ENCODE measurements around the gene ADGRL3. TPM values are rescaled to one million over a fixed set of nuclear protein-coding genes. Genes with fewer than 3 reads are reported as not detected.

ADGRL3 gene
- polyA plus RNA-seq, 3 donors: 0.10 to 0.90 (median 0.65) TPM

DNA sequence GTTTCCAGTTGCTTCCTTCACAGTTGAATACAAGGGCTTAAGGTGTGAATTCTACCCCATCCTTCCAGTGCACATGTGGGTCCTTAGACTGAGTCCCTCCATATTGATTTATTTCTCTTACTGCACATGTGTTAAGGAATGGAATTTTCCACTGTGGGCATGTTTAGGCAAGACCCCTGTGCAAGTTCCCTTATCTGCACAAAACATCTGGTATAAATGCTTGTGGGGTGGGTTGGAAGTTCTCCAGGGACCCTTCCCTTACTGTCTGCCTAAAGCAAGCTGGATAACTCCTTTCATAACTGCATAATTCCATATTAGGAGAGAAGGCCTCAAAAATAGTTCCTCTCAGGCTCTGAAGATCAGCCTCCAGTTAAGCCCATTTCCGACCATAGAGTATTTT is 570.9 kb downstream of the ADGRL3 start:
- H3K27ac ChIP-seq (ENCODE audit: low read depth, low read length): no peak overlapping the region
- 20 to 49% (median 29%) methylated on average over 1 of the region's 1 CpG for WGBS, 3 donors

DNA sequence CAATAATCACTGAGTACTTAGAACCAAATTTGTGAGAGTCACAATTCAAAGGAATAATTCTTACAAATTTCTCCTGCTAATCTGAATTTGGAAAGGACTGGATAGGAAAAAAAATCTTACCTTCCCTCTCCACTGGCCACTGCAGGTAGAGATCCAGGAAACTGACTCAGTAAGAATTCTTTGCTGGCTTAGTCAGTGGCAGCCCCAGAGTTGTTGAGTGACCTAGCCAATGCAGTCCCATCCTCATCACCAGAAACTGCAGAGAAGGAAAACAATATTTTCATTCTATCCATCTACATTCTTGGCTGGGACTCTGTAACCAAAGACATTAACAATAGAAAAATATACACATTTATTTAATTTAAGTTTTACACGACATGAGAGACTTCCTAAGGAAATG is 572.0 kb downstream of the ADGRL3 start:
- H3K27ac ChIP-seq (ENCODE audit: low read depth, low read length): no peak overlapping the region
- WGBS, 3 donors: 46 to 65% (median 59%) methylated on average over 1 of the region's 1 CpG

- WGBS, 3 donors: 37 to 77% (median 69%) methylated on average over 7 of the region's 7 CpGs
- no peak overlapping the region for H3K27ac ChIP-seq (ENCODE audit: low read depth, low read length)
Observed at GRCh38 chr4:61773655-61774245, 573.6 kb downstream of the ADGRL3 start.

GRCh38 chr4:61782133-61782532 is 582.0 kb downstream of the ADGRL3 start:
- no peak overlapping the region for H3K27ac ChIP-seq (ENCODE audit: low read depth, low read length)
- WGBS, 3 donors: 29 to 83% (median 71%) methylated on average over 1 of the region's 1 CpG

GRCh38 chr4:61783050-61783449 is 582.9 kb downstream of the ADGRL3 start:
- H3K27ac ChIP-seq (ENCODE audit: low read depth, low read length): no peak overlapping the region

DNA sequence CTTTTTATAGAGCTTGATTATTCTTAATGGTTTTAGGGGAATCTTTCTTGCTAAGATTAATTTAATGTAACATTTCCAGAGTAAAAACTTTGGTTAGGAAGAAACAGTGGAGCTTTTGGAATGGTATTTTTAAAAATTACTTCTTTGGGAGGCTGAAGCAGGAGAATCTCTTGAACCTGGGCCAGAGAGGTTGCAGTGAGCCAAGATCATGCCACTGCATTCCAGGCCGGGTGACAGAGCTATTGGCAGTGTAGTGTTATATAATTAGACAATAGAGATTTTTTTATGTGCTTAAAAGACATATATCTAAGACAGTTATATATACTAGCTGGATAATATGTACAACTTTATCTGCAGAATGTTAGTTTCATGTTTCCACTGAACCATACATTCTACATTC is 585.6 kb downstream of the ADGRL3 start:
- 35 to 54% (median 39%) methylated on average over 1 of the region's 1 CpG for WGBS, 3 donors
- H3K27ac ChIP-seq (ENCODE audit: low read depth, low read length): no peak overlapping the region

DNA sequence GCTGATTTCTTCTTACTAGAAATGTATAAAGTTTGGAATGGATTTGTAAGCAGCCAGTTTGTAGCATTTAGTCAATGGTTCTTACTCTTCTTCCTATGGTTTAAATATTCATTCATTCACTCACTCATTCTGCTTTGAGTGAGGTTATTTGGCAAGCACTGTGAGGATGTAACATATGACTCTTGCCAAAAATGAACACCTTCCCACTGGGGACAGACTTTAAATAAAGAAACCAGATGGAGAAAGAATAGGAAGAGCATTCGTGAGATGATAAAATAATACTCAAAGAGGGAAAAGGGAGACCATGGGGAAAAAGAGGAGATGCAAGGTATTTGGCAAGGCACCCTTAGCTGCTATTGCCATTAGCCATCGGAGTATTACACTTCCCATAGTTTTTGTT is 586.1 kb downstream of the ADGRL3 start:
- H3K27ac ChIP-seq (ENCODE audit: low read depth, low read length): no peak overlapping the region
- WGBS, 3 donors: 45 to 61% (median 57%) methylated on average over 2 of the region's 2 CpGs

DNA sequence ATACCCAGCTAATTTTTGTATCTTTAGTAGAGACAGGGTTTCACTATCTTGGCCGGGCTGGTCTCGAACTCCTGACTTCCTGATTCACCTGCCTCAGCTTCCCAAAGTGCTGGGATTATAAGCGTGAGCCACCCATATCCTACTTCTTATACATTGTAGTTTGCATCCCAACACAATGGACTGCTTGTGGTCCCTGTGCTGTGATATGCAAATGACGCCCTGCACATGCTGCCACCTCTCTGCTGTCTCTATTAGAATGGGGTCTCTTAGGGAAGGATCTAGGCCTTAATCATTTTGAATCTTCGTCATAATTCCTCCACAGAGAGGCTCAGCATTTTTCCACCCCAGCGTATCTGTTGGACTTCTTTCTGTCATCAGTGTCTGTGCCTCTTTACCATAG is 595.9 kb downstream of the ADGRL3 start:
- H3K27ac ChIP-seq (ENCODE audit: low read depth, low read length): no peak overlapping the region
- WGBS, 3 donors: 72 to 88% (median 86%) methylated on average over 6 of the region's 6 CpGs

DNA sequence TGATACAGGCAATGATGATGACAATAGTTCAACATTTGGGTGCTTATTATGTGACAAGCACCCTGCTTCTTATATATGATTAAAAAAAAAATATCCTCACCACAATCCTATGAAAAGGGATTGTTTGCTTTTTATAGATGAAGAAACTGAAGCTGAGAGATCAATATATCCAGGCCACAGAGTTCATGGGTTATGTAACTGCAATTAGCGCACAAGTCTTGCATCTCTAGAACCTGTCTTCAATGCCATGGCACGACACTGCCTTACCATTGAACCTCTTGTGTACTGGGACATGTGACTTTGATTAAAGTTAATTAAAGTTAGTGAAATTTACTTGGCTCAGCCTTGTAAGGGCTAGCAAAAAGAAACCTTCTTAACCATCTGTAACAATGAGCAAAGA is 599.7 kb downstream of the ADGRL3 start:
- 58 to 91% (median 67%) methylated on average over 2 of the region's 2 CpGs for WGBS, 3 donors

GRCh38 chr4:61805227-61805626 is 605.1 kb downstream of the ADGRL3 start:
- H3K27ac ChIP-seq (ENCODE audit: low read depth, low read length): no peak overlapping the region
- 92 to 94% (median 93%) methylated on average over 2 of the region's 2 CpGs for WGBS, 3 donors

More for the DNA sequence above, 599.7 kb downstream of the ADGRL3 start:
- H3K27ac ChIP-seq (ENCODE audit: low read depth, low read length): no peak overlapping the region

DNA sequence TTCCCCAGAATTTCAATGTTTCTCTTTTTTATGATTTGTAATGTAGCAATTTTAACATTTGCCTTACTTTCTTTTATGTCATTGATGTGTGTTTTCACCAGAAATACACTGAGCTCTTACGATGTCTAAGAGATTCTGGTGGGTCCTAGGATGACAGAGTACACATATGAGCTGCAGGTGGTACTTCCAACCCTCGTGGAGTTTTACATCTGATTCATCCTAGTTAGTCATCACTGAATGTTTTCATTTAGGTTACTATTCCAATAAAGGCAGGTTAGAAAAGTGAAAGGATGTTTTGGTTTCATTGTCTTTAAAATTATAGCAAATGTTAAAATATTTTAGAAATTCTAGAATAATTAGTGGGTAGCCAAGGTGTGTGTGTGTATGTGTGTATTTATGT is 605.9 kb downstream of the ADGRL3 start:
- WGBS, 3 donors: 58 to 78% (median 74%) methylated on average over 2 of the region's 2 CpGs
- no peak overlapping the region for H3K27ac ChIP-seq (ENCODE audit: low read depth, low read length)

DNA sequence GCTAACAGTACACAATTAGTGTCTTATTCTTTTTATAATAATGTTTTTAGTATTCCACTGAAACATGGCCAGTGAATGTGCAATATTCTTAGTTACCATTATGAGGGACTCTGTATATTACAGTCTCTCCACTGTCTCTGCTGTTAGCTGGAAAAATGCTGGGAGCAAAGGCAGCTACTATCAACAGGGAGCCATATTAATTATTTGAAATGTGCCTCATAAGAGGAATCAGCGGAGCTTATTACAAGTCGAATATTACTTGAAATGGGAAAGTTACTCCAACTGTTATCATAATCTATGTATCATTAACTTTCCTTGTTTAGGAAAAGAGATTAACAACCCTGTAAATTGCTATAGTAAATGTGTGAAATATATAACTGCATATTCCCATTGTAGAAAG is 612.0 kb downstream of the ADGRL3 start:
- 57 to 94% (median 70%) methylated on average over 2 of the region's 2 CpGs for WGBS, 3 donors
- H3K27ac ChIP-seq (ENCODE audit: low read depth, low read length): no peak overlapping the region

DNA sequence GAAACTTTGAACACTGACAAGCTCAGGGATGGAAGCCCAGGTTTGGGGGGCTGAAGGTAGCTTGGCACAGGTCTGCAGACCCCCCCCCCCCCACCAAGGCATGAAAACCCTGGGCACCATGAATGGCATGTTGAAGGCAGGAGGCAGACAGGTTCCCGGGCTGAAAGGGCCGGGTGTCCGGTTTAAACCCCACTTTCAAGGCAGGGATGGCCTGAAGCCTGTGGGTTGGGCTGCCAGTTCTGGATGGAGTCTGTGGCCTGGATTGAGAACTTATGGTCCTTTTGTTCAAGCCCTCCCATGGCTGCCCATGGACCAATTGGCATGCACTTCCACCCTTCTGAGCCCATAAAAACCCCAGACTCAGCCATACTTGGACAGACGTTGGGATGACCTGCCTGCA is 616.9 kb downstream of the ADGRL3 start:
- 81 to 88% (median 82%) methylated on average over 4 of the region's 4 CpGs for WGBS, 3 donors
- H3K27ac ChIP-seq (ENCODE audit: low read depth, low read length): no peak overlapping the region

- 64 to 79% (median 72%) methylated on average over 3 of the region's 3 CpGs for WGBS, 3 donors
Observed at GRCh38 chr4:61820136-61820535, 620.0 kb downstream of the ADGRL3 start.

GRCh38 chr4:61824454-61824853 is 624.3 kb downstream of the ADGRL3 start:
- H3K27ac ChIP-seq (ENCODE audit: low read depth, low read length): no peak overlapping the region
- WGBS, 3 donors: 64 to 83% (median 78%) methylated on average over 2 of the region's 2 CpGs

More at GRCh38 chr4:61820136-61820535, 620.0 kb downstream of the ADGRL3 start:
- no peak overlapping the region for H3K27ac ChIP-seq (ENCODE audit: low read depth, low read length)

- no peak overlapping the region for H3K27ac ChIP-seq (ENCODE audit: low read depth, low read length)
- WGBS, 3 donors: 13 to 33% (median 20%) methylated on average over 1 of the region's 1 CpG
Observed at GRCh38 chr4:61827907-61828391, 627.8 kb downstream of the ADGRL3 start.

- 63 to 80% (median 79%) methylated on average over 3 of the region's 3 CpGs for WGBS, 3 donors
Observed at GRCh38 chr4:61828960-61829359, 628.8 kb downstream of the ADGRL3 start.

GRCh38 chr4:61831987-61832386 is 631.9 kb downstream of the ADGRL3 start:
- WGBS, 3 donors: 39 to 89% (median 86%) methylated on average over 1 of the region's 1 CpG
- H3K27ac ChIP-seq (ENCODE audit: low read depth, low read length): no peak overlapping the region

More at GRCh38 chr4:61828960-61829359, 628.8 kb downstream of the ADGRL3 start:
- no peak overlapping the region for H3K27ac ChIP-seq (ENCODE audit: low read depth, low read length)

DNA sequence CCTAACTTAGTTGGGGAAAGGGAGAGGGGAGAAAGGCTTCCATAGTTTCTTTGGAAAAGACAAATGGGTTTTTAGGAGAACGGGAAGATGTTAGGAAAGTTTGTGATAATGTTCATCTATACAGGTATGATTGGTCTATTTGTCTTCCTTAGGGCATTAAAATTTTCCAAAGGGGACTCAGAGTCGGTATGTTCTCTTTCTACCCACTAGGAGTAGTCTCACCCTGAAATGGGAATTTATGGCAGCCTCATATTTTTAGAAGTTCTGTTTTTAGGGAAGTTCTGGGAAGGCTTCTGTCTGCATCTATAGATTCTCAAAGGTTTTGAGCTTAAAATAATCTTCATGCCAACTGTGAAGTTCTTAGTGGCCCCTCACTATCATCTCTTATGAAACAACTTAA is 637.3 kb downstream of the ADGRL3 start:
- H3K27ac ChIP-seq (ENCODE audit: low read depth, low read length): no peak overlapping the region
- 56 to 85% (median 73%) methylated on average over 2 of the region's 2 CpGs for WGBS, 3 donors

DNA sequence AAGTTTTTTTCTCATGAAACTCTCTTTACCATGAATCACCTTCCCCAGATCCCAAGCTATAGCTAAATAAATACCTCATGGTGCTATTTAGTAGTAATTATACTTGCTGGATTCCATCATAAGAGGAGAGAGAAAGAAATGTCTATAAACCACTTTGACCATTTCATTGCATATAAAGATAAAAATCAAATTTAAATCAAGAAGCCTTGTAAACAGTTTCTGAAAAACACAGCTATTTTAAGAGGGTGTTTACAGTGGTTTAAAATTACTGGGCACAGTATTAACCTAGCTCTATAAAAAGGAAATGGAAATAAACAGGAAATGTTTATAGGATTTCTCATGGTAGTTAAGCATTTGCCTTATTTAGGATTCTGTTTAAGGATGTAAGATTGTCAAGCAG is 637.9 kb downstream of the ADGRL3 start:
- no peak overlapping the region for H3K27ac ChIP-seq (ENCODE audit: low read depth, low read length)

GRCh38 chr4:61841714-61842113 is 641.6 kb downstream of the ADGRL3 start:
- H3K27ac ChIP-seq (ENCODE audit: low read depth, low read length): no peak overlapping the region
- 47 to 62% (median 54%) methylated on average over 3 of the region's 3 CpGs for WGBS, 3 donors

Data from adipose tissue (tissue), 3 donors.